IMR-90 (cell line): ENCODE measurements around the gene CLEC3B. TPM values are rescaled to one million over a fixed set of nuclear protein-coding genes. Genes with fewer than 3 reads are reported as not detected.

ENCODE experiments used
- ATAC-seq: fragments of 200-7000 bp; cut with Tn5 transposase; 2 replicates; pipeline ENCODE4 v1.9.1; 2020; ENCODE audit warnings: low read depth, mild to moderate bottlenecking, moderate library complexity
- BruUV-seq: library from RNA; stranded (reverse); fragments of 400-500 nt; replicated peaks from 2 replicates; lab custom pipeline; 2021; lab: Mats Ljungman, UMichigan
- CTCF ChIA-PET: fragments of 300-600 bp; formaldehyde crosslinking; extraction: SDS; loops from one replicate; lab custom pipeline; 2021; ENCODE audit warnings: antibody characterized with exemption; lab: Yijun Ruan, JAX
- POLR2A ChIA-PET: fragments of 300-600 bp; sonication (Branson Sonifier 250); formaldehyde crosslinking; loops from one replicate; lab custom pipeline; 2022; ENCODE audit warnings: antibody characterized with exemption; ENCODE audit not compliant: unreplicated experiment; lab: Charles Lee
- DNase-seq: peaks from one replicate; pipeline ENCODE4 v3.0.0; 2013
- H2AFZ ChIP-seq: replicated peaks from 2 replicates; pipeline ENCODE3; 2013; ENCODE audit warnings: low read length, mild to moderate bottlenecking; ENCODE audit not compliant: poor library complexity
- H2AK5ac ChIP-seq: 2 replicates; pipeline ENCODE4 v1.6.1; 2013; ENCODE audit warnings: low read depth, low read length, inconsistent platforms
- H2AK9ac ChIP-seq: replicated peaks from 2 replicates; pipeline ENCODE3; 2013; ENCODE audit warnings: mild to moderate bottlenecking, low read depth, low read length, moderate library complexity; ENCODE audit not compliant: poor library complexity
- H2BK120ac ChIP-seq: 2 replicates; pipeline ENCODE4 v1.6.1; 2013; ENCODE audit warnings: low read depth, low read length, inconsistent platforms
- H2BK15ac ChIP-seq: 3 replicates; pipeline ENCODE4 v1.6.1; 2013; ENCODE audit warnings: low read depth, low read length, inconsistent platforms
- H2BK20ac ChIP-seq: 2 replicates; pipeline ENCODE4 v1.6.1; 2013; ENCODE audit warnings: low read depth, mild to moderate bottlenecking, inconsistent platforms, low read length, moderate library complexity
- H2BK5ac ChIP-seq: 2 replicates; pipeline ENCODE4 v1.6.1; 2013; ENCODE audit warnings: mild to moderate bottlenecking, low read depth, low read length, inconsistent platforms; ENCODE audit not compliant: poor library complexity, severe bottlenecking
- H3K14ac ChIP-seq: replicated peaks from 2 replicates; pipeline ENCODE4 v1.6.1; 2013; ENCODE audit warnings: low read depth, low read length, inconsistent platforms
- H3K18ac ChIP-seq: 2 replicates; pipeline ENCODE4 v1.6.1; 2013; ENCODE audit warnings: low read depth, low read length, control low read depth
- H3K23ac ChIP-seq: 2 replicates; pipeline ENCODE4 v1.6.1; 2013; ENCODE audit warnings: low read depth, low read length, inconsistent platforms
- H3K27ac ChIP-seq: 2 replicates; pipeline ENCODE4 v1.5.1; 2013; ENCODE audit warnings: mild to moderate bottlenecking, control low read depth, low read length; ENCODE audit not compliant: insufficient read depth
- H3K27me3 ChIP-seq: 2 replicates; pipeline ENCODE4 v1.6.1; 2013; ENCODE audit warnings: low read length; ENCODE audit not compliant: control insufficient read depth, insufficient read depth
- H3K36me3 ChIP-seq: 2 replicates; pipeline ENCODE4 v1.6.1; 2013; ENCODE audit warnings: low read length, mixed read lengths; ENCODE audit not compliant: control insufficient read depth, insufficient read depth
- H3K4ac ChIP-seq: 2 replicates; pipeline ENCODE4 v1.6.1; 2013; ENCODE audit warnings: low read depth, low read length, inconsistent platforms
- H3K4me1 ChIP-seq: 2 replicates; pipeline ENCODE4 v1.6.1; 2013; ENCODE audit warnings: low read length, mixed read lengths; ENCODE audit not compliant: control insufficient read depth, insufficient read depth
- H3K4me2 ChIP-seq: 2 replicates; pipeline ENCODE4 v1.6.1; 2013; ENCODE audit warnings: low read depth, mild to moderate bottlenecking, control low read depth, low read length, moderate library complexity
- H3K4me3 ChIP-seq: 2 replicates; pipeline ENCODE4 v1.5.1; 2013; ENCODE audit warnings: low read depth, mild to moderate bottlenecking, control low read depth, low read length, moderate library complexity; ENCODE audit not compliant: insufficient read depth
- H3K56ac ChIP-seq: 2 replicates; pipeline ENCODE4 v1.6.1; 2013; ENCODE audit warnings: low read length, inconsistent platforms; ENCODE audit not compliant: insufficient read depth; ENCODE audit errors: extremely low read depth
- H3K79me1 ChIP-seq, 2 experiments: 2 replicates each; pipeline ENCODE4 v1.6.1; 2013; ENCODE audit warnings: low read length in 2 of 2, inconsistent platforms in 1 of 2, low read depth in 1 of 2
- H3K9ac ChIP-seq: 2 replicates; pipeline ENCODE4 v1.6.1; 2013; ENCODE audit warnings: low read depth, low read length, control low read depth
- H3K9me1 ChIP-seq: 2 replicates; pipeline ENCODE4 v1.6.1; 2013; ENCODE audit warnings: low read length, inconsistent platforms; ENCODE audit not compliant: insufficient read depth
- H3K9me3 ChIP-seq: 2 replicates; pipeline ENCODE4 v1.6.1; 2013; ENCODE audit warnings: low read length; ENCODE audit not compliant: control insufficient read depth, insufficient read depth
- H4K20me1 ChIP-seq: 2 replicates; pipeline ENCODE4 v1.6.1; 2013; ENCODE audit warnings: low read length, inconsistent platforms; ENCODE audit not compliant: insufficient read depth
- H4K5ac ChIP-seq: 2 replicates; pipeline ENCODE4 v1.6.1; 2013; ENCODE audit warnings: mild to moderate bottlenecking, low read depth, low read length, control low read depth
- H4K8ac ChIP-seq, 2 experiments: 2 replicates each; pipeline ENCODE4 v1.6.1; 2013; ENCODE audit warnings: low read depth in 2 of 2, low read length in 2 of 2, control low read depth in 1 of 2, inconsistent platforms in 1 of 2
- H4K91ac ChIP-seq: 2 replicates; pipeline ENCODE4 v1.6.1; 2013; ENCODE audit warnings: low read depth, low read length, inconsistent platforms; ENCODE audit not compliant: insufficient read depth
- BHLHE40 ChIP-seq: fragments of 150-350 bp; IDR thresholded peaks from 2 replicates; pipeline ENCODE4 v1.6.1; 2016; ENCODE audit warnings: mild to moderate bottlenecking, low read depth, low read length
- CEBPB ChIP-seq: IDR thresholded peaks from 2 replicates; pipeline ENCODE4 v1.6.1; 2012; ENCODE audit warnings: low read depth, low read length, improper control_type of control experiment
- CTCF ChIP-seq: conservative IDR thresholded peaks from 2 replicates; pipeline ENCODE4 v1.5.1; 2012; ENCODE audit warnings: mild to moderate bottlenecking, low read depth, low read length, improper control_type of control experiment
- ELK1 ChIP-seq: fragments of 150-350 bp; IDR thresholded peaks from 2 replicates; pipeline ENCODE4 v1.6.1; 2016; ENCODE audit warnings: low read depth, mild to moderate bottlenecking, low read length, moderate library complexity, borderline replicate concordance
- FOS ChIP-seq: fragments of 150-350 bp; IDR thresholded peaks from 2 replicates; pipeline ENCODE4 v1.6.1; 2016; ENCODE audit warnings: low read depth, low read length
- MAFK ChIP-seq: IDR thresholded peaks from 2 replicates; pipeline ENCODE4 v1.6.1; 2012; ENCODE audit warnings: low read depth, low read length, improper control_type of control experiment
- MAZ ChIP-seq: IDR thresholded peaks from 2 replicates; pipeline ENCODE4 v1.6.1; 2012; ENCODE audit warnings: low read depth, mild to moderate bottlenecking, low read length, improper control_type of control experiment, moderate library complexity, borderline replicate concordance
- POLR2A ChIP-seq: IDR thresholded peaks from 2 replicates; pipeline ENCODE4 v1.6.1; 2012; ENCODE audit warnings: mild to moderate bottlenecking, low read depth, low read length
- RAD21 ChIP-seq: IDR thresholded peaks from 2 replicates; pipeline ENCODE4 v1.6.1; 2012; ENCODE audit warnings: low read length, improper control_type of control experiment
- RCOR1 ChIP-seq: IDR thresholded peaks from 2 replicates; pipeline ENCODE4 v1.6.1; 2012; ENCODE audit warnings: mild to moderate bottlenecking, low read length, improper control_type of control experiment; ENCODE audit not compliant: insufficient replicate concordance
- SMC3 ChIP-seq: fragments of 150-350 bp; IDR thresholded peaks from 2 replicates; pipeline ENCODE4 v1.6.1; 2016; ENCODE audit warnings: low read depth, mild to moderate bottlenecking, antibody characterized with exemption, low read length, moderate library complexity
- USF2 ChIP-seq: fragments of 150-350 bp; IDR thresholded peaks from 2 replicates; pipeline ENCODE4 v1.6.1; 2017; ENCODE audit warnings: mild to moderate bottlenecking, antibody characterized with exemption, low read length, low read depth
- WGBS, 2 experiments: methylation state at CpG; one replicate each; pipeline versions ENCODE4 v1.1.5 to v1.1.7; 2013; ENCODE audit warnings: missing lambda C conversion rate in 2 of 2; ENCODE audit not compliant: insufficient read length in 1 of 2; ENCODE audit errors: extremely low coverage in 2 of 2; 5-methylcytosine and 5-hydroxymethylcytosine counted together
- dilution Hi-C: fragments of 300-500 bp; cut with HindIII; formaldehyde crosslinking; loops from one replicate; pipeline ENCODE4 v1.14.3; 2018; ENCODE audit warnings: low sequenced_read_pairs; ENCODE audit not compliant: unreplicated experiment
- in situ Hi-C: fragments of 300-500 bp; cut with MboI; formaldehyde crosslinking; loops from 3 replicates; pipeline ENCODE4 v1.14.3; 2019; ENCODE audit warnings: low sequenced_read_pairs, inconsistent platforms, mixed read lengths
- intact Hi-C: fragments of 100-400 bp; cut with micrococcal nuclease; formaldehyde crosslinking; loops from 2 replicates; pipeline ENCODE4 v1.10.0; 2022
- polyA plus RNA-seq, 3 experiments: library from polyadenylated mRNA; depleted of rRNA; stranded (reverse); fragments of >200 nt; gene quantifications; 2 replicates each; pipeline ENCODE4 v1.2.3, GENCODE V29; 2012; ENCODE audit warnings: low replicate concordance in 1 of 3
- total RNA-seq: library from RNA; depleted of rRNA; stranded (reverse); fragments of >200 nt; gene quantifications from 2 replicates; pipeline ENCODE4 v1.2.3, GENCODE V29; 2012

Gene CLEC3B
- total and polyA plus RNA-seq, 2 of the 4 experiments (the other 2 are of a cell fraction) = 3.6 to 13.2 TPM

GRCh38 chr3:44981751-44982150 is 44.4 kb upstream of the CLEC3B start:
- intact Hi-C loops = no loop called here
- Histone ChIP-seq H3K4me2 (no peak overlapping the region), H3K4me3 (no peak overlapping the region), H3K23ac (no peak overlapping the region), H2BK120ac (no peak overlapping the region), H4K8ac (no peak overlapping the region), H3K9me1 (peaks cover 4% of the 10 kb centered on the region; the same call in 1 of the 2 replicates), H3K9me3 (no peaks in the 10 kb centered on the region), H3K27me3 (no peaks in the 10 kb centered on the region), H4K5ac (no peak overlapping the region), H2BK15ac (no peak overlapping the region), H4K20me1 (peaks cover 42% of the 10 kb centered on the region), H2BK20ac (no peak overlapping the region), H2AK9ac (no peak overlapping the region), H2AK5ac (no peak overlapping the region), H2BK5ac (no peak overlapping the region), H3K4me1 (peaks cover 3% of the 10 kb centered on the region), H3K4ac (no peak overlapping the region), H3K56ac (no peak overlapping the region), H3K9ac (no peak overlapping the region), H4K91ac (no peak overlapping the region), H3K36me3 (no peaks in the 10 kb centered on the region), H2AFZ (no peak overlapping the region), H3K27ac (no peak overlapping the region), H3K18ac (no peak overlapping the region), H3K14ac (no peak overlapping the region), H3K79me1 (peaks cover 62 to 77% of the 10 kb centered on the region in 2 experiments)
- dilution Hi-C loops = no loop called here
- TF ChIP-seq MAFK = no peak
- TF ChIP-seq CEBPB = no peak
- TF ChIP-seq CTCF = no peak
- TF ChIP-seq SMC3 = no peak
- no peak for TF ChIP-seq RCOR1
- no peak for TF ChIP-seq RAD21
- TF ChIP-seq USF2 = no peak
- no peak for TF ChIP-seq BHLHE40
- no peak for TF ChIP-seq FOS
- no peak for TF ChIP-seq MAZ
- no peak for TF ChIP-seq POLR2A
- TF ChIP-seq ELK1 = no peak
- ChIA-PET CTCF (no interaction called here), POLR2A (no interaction called here)
- in situ Hi-C loops = no loop called here
- ATAC-seq = no peak
- no peak for DNase-seq
- no TSS peak for BruUV-seq
- no CpG with 5 or more reads among the region's 4 CpGs for WGBS, 2 experiments
